Hippocampal formation (tissue), 2 donors: ENCODE results near the gene GPRC5B.
A peak's percentile ranks its signal among the peaks of the same experiment; 100 is the strongest.

Experiments used
- DNase-seq, 2 donors: peaks; one replicate each; lab custom pipeline; 2025; lab: John Stamatoyannopoulos, UW

GPRC5B gene

GRCh38 chr16:19844945-19845641 is 39.6 kb downstream of the GPRC5B start:
- DNase-seq = no peak

- no peak for DNase-seq
Observed at GRCh38 chr16:19843371-19843770, 41.3 kb downstream of the GPRC5B start.

- DNase-seq = no peak
Observed at GRCh38 chr16:19842426-19843157, 42.1 kb downstream of the GPRC5B start.

- no peak for DNase-seq
Observed at GRCh38 chr16:19841184-19841583, 43.5 kb downstream of the GPRC5B start.

- no peak for DNase-seq
Observed at GRCh38 chr16:19840524-19841110, 44.0 kb downstream of the GPRC5B start.

GRCh38 chr16:19837984-19838707 is 46.5 kb downstream of the GPRC5B start:
- DNase-seq = no peak

GRCh38 chr16:19837331-19837980 is 47.2 kb downstream of the GPRC5B start:
- DNase-seq = peak in 1 of 2 donors; percentile 67

GRCh38 chr16:19835968-19836421 is 48.7 kb downstream of the GPRC5B start:
- no peak for DNase-seq

- no peak for DNase-seq
Observed at GRCh38 chr16:19835196-19835595, 49.5 kb downstream of the GPRC5B start.

- DNase-seq = no peak
Observed at GRCh38 chr16:19833581-19833980, 51.1 kb downstream of the GPRC5B start.

- DNase-seq = no peak
Observed at GRCh38 chr16:19833176-19833575, 51.5 kb downstream of the GPRC5B start.

- no peak for DNase-seq
Observed at GRCh38 chr16:19831678-19832077, 53.0 kb downstream of the GPRC5B start.

GRCh38 chr16:19830902-19831560 is 53.6 kb downstream of the GPRC5B start:
- no peak for DNase-seq

- DNase-seq = no peak
Observed at GRCh38 chr16:19829844-19830692, 54.6 kb downstream of the GPRC5B start.

GRCh38 chr16:19824216-19824615 is 60.4 kb downstream of the GPRC5B start:
- DNase-seq = no peak

- no peak for DNase-seq
Observed at GRCh38 chr16:19823322-19823721, 61.3 kb downstream of the GPRC5B start.

GRCh38 chr16:19822533-19822932 is 62.1 kb downstream of the GPRC5B start:
- DNase-seq = no peak

GRCh38 chr16:19817875-19818274 is 66.8 kb downstream of the GPRC5B start:
- DNase-seq = no peak

- DNase-seq = no peak
Observed at GRCh38 chr16:19817122-19817521, 67.5 kb downstream of the GPRC5B start.

GRCh38 chr16:19815418-19815817 is 69.2 kb downstream of the GPRC5B start:
- no peak for DNase-seq
